K562 (cell line): ENCODE data around the gene MAP1S. TPM values are rescaled to one million over a fixed set of nuclear protein-coding genes. Genes with fewer than 3 reads are reported as not detected.

ENCODE experiments used
- ARID1B ChIP-seq: fragments of 450-650 bp; IDR thresholded peaks from 2 replicates; pipeline ENCODE4 v1.6.1; 2016; ENCODE audit warnings: antibody characterized with exemption, mild to moderate bottlenecking, inconsistent platforms
- ATF1 ChIP-seq, 2 experiments: fragments of 450-650 bp in 1 of 2; IDR thresholded peaks; 2 replicates each; pipeline ENCODE4 v1.6.1; 2016; ENCODE audit warnings: missing compliant biosample characterization in 1 of 2, missing genetic modification characterization in 1 of 2
- BRF1 ChIP-seq: IDR thresholded peaks from 3 replicates; pipeline ENCODE4 v1.6.1; 2011; ENCODE audit warnings: borderline replicate concordance, mild to moderate bottlenecking; ENCODE audit not compliant: insufficient read length; ENCODE audit errors: extremely low read depth
- CCNT2 ChIP-seq: IDR thresholded peaks from 2 replicates; pipeline ENCODE4 v1.6.1; 2011; ENCODE audit warnings: borderline replicate concordance, low read depth, mild to moderate bottlenecking, moderate library complexity, mixed read lengths, low read length; ENCODE audit not compliant: insufficient read length; ENCODE audit errors: extremely low read depth
- DLX4 ChIP-seq: fragments of 250-450 bp; sonication (Bioruptor Pico); IDR thresholded peaks from 2 replicates; pipeline ENCODE4 v1.6.1; 2021; ENCODE audit warnings: mild to moderate bottlenecking
- FIP1L1 ChIP-seq: fragments of 200-400 bp; formaldehyde crosslinking; IDR thresholded peaks from 2 replicates; pipeline ENCODE4 v1.6.1; 2018; ENCODE audit warnings: mild to moderate bottlenecking, low read depth, low read length; ENCODE audit not compliant: poor library complexity, severe bottlenecking
- HMGXB4 ChIP-seq: sonication (generic); formaldehyde crosslinking; IDR thresholded peaks from 2 replicates; pipeline ENCODE4 v1.8.1; 2023; ENCODE audit warnings: mild to moderate bottlenecking, missing genetic modification reagents
- L3MBTL2 ChIP-seq: fragments of 450-650 bp; IDR thresholded peaks from 2 replicates; pipeline ENCODE4 v1.6.1; 2016; ENCODE audit warnings: mild to moderate bottlenecking, moderate library complexity
- LCOR ChIP-seq: sonication (generic); formaldehyde crosslinking; IDR thresholded peaks from 2 replicates; pipeline ENCODE4 v1.8.0; 2022; ENCODE audit warnings: mild to moderate bottlenecking, missing genetic modification reagents
- MAFK ChIP-seq: IDR thresholded peaks from 2 replicates; pipeline ENCODE4 v1.6.1; 2011; ENCODE audit warnings: low read length, improper control_type of control experiment
- NCOA6 ChIP-seq: fragments of 450-650 bp; IDR thresholded peaks from 2 replicates; pipeline ENCODE4 v1.6.1; 2017; ENCODE audit warnings: mild to moderate bottlenecking
- NR3C1 ChIP-seq: sonication (generic); formaldehyde crosslinking; IDR thresholded peaks from 2 replicates; pipeline ENCODE4 v1.8.1; 2022; ENCODE audit warnings: missing genetic modification reagents
- PRMT5 ChIP-seq: sonication (generic); formaldehyde crosslinking; IDR thresholded peaks from 2 replicates; pipeline ENCODE4 v1.5.0; 2020; ENCODE audit warnings: missing genetic modification reagents
- SRF ChIP-seq, 2 experiments: fragments of 250-450, 450-650 bp in 1 of 2; sonication (Bioruptor Pico) in 1 of 2; sonication (generic) in 1 of 2; formaldehyde crosslinking; IDR thresholded peaks; 2 replicates each; pipeline versions ENCODE4 v1.5.0 to v1.5.1; 2020 to 2022; ENCODE audit warnings: mild to moderate bottlenecking in 1 of 2, missing genetic modification reagents in 1 of 2
- ZNF174 ChIP-seq: fragments of 250-450 bp; sonication (Bioruptor Pico); IDR thresholded peaks from 2 replicates; pipeline ENCODE4 v1.4.0; 2020; ENCODE audit warnings: mild to moderate bottlenecking
- ZNF197 ChIP-seq: fragments of 200-800 bp; sonication (Bioruptor generic); IDR thresholded peaks from 2 replicates; pipeline ENCODE4 v1.6.1; 2016; ENCODE audit warnings: low read depth, missing genetic modification characterization, missing compliant biosample characterization
- polyA plus RNA-seq, 8 experiments: library from polyadenylated mRNA; depleted of rRNA in 4 of 8; stranded (reverse) in 5 of 8; unstranded in 3 of 8; fragments of >200 nt; fragmentation: Nextera tagmentation in 2 of 8; fragmentation: Illumina TruSeq in 1 of 8; extraction: Ambion mirVana in 2 of 8; extraction: Trizol in 1 of 8; gene quantifications; 2 replicates each; pipeline versions ENCODE4 v1.2.1 to v1.2.3, GENCODE V29; 2011 to 2014; ENCODE audit warnings: inconsistent platforms in 1 of 8, missing spikeins in 1 of 8
- total RNA-seq, 7 experiments: library from RNA; depleted of rRNA in 6 of 7; stranded (reverse); fragments of >200 nt in 6 of 7; fragmentation: Illumina TruSeq in 2 of 7; extraction: Trizol in 2 of 7; gene quantifications; 2 replicates each; pipeline versions ENCODE4 v1.2.1 to v1.2.3, GENCODE V29; 2011 to 2021; ENCODE audit warnings: low replicate concordance in 1 of 7
- TF ChIP-seq, protein P1 (sequence below), 3 experiments: fragments of 200-800 bp in 1 of 3; sonication (Bioruptor generic) in 1 of 3; sonication (generic) in 1 of 3; formaldehyde crosslinking in 1 of 3; IDR thresholded peaks; 2 replicates each; pipeline versions ENCODE4 v1.6.1 to v1.8.0; 2016 to 2022; ENCODE audit warnings: mild to moderate bottlenecking in 2 of 3, missing compliant biosample characterization in 2 of 3, missing genetic modification characterization in 2 of 3, missing genetic modification reagents in 1 of 3
- TF ChIP-seq, protein P2 (sequence below): fragments of 250-450 bp; sonication (Bioruptor Pico); IDR thresholded peaks from 2 replicates; pipeline ENCODE4 v1.4.0; 2020; ENCODE audit warnings: borderline replicate concordance
- TF ChIP-seq, protein P3 (sequence below), 2 experiments: IDR thresholded peaks; 2 replicates each; pipeline ENCODE4 v1.6.1; 2011; ENCODE audit warnings: borderline replicate concordance in 1 of 2, control low read depth in 1 of 2, low read depth in 1 of 2, low read length in 1 of 2, mild to moderate bottlenecking in 1 of 2, mixed read lengths in 1 of 2, moderate library complexity in 1 of 2; ENCODE audit not compliant: insufficient read depth in 1 of 2, insufficient read length in 1 of 2, poor library complexity in 1 of 2, severe bottlenecking in 1 of 2; ENCODE audit errors: extremely low read depth in 1 of 2

MAP1S gene
- total and polyA plus RNA-seq, 9 of the 15 experiments (the other 6 are each of a cell fraction or from before 2014, with no cell fraction given): 2.0 to 81.0 (median 9.5) TPM

DNA sequence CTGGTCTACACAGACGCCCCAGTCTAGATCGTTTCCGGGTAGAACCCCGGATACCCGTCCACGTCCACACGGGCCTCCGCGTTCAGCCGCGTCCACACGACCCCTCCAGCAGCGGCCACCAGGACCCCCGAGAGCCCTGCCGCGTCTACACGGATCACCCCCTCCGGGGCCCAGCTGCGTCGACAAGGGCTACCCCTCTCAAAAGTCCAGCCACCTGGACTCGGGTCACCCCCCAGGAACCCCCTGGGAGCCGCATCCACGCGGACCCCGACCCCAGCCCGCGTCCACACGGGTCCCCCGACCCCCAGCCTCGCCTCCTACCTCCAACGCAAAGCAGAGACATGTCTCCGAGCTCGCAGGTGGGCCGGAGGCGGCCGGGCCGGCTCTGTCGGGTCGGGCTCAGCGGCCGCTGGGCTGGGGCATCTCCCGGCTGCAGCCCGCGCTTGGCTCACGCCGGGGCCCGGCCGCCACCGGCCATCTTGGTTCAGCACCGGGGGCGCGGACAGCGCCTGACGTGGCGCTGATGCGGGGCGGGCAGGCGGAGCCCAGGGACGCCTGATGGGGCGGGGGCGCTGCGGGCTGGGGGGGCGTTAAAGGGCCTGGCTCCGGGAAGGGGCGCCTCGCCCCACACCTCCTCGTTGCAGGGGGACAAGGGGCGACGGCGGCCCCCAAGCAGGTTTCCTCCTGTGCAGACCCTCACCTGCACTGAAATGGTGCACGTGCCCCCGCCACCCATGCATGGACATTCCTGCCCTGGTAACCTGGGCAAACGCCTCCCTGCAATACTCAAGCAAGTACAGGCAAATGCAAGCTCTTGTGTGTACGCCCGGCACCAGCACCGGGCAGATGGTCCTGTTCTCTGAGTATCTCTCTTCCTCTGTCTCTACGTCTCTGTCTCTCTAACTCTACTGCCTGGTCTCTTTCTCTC, 31.2 kb upstream of the MAP1S start, which contains the start of gene UNC13A (continued):
- 0 out of 2 replicates have a peak, but pooled peaks have one; percentile 32 for TF ChIP-seq LCOR
- no peak for TF ChIP-seq HMGXB4
- peak; percentile 40; the same call in 1 of the 2 replicates for TF ChIP-seq NCOA6
- TF ChIP-seq ZNF174: no peak
- peak; percentile 93 for TF ChIP-seq PRMT5 (CRISPR knock-in tag)
- TF ChIP-seq NR3C1: peak; percentile 90; the same call in 1 of the 2 replicates
- no peak for TF ChIP-seq MAFK
- TF ChIP-seq L3MBTL2: no peak
- TF ChIP-seq, protein P1, sequence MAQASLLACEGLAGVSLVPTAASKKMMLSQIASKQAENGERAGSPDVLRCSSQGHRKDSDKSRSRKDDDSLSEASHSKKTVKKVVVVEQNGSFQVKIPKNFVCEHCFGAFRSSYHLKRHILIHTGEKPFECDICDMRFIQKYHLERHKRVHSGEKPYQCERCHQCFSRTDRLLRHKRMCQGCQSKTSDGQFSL (CRISPR knock-in tag; IDR thresholded peaks at IDR 0.05): peak; percentile 91
- TF ChIP-seq, protein P1 (tag; IDR thresholded peaks at IDR 0.05): peak in 1 of 2 experiments; percentile 96; a peak in 2 of 4 replicates
- no peak for TF ChIP-seq ARID1B
- TF ChIP-seq SRF (CRISPR knock-in tag; IDR thresholded peaks at IDR 0.05): peak in 1 of 2 experiments; percentile 64; a peak in 1 of 4 replicates
- TF ChIP-seq ATF1 (CRISPR knock-in tag; IDR thresholded peaks at IDR 0.05): peak; percentile 74
- peak; percentile 57 for TF ChIP-seq ATF1 (tag; IDR thresholded peaks at IDR 0.05)
- TF ChIP-seq FIP1L1: peak; percentile 59
- 0 out of 2 replicates have a peak, but pooled peaks have one; percentile 40 for TF ChIP-seq ZNF197 (CRISPR knock-in tag)
- no peak for TF ChIP-seq BRF1
- TF ChIP-seq DLX4 (CRISPR knock-in tag): no peak
- TF ChIP-seq CCNT2: peak; percentile 15
- TF ChIP-seq, protein P2, sequence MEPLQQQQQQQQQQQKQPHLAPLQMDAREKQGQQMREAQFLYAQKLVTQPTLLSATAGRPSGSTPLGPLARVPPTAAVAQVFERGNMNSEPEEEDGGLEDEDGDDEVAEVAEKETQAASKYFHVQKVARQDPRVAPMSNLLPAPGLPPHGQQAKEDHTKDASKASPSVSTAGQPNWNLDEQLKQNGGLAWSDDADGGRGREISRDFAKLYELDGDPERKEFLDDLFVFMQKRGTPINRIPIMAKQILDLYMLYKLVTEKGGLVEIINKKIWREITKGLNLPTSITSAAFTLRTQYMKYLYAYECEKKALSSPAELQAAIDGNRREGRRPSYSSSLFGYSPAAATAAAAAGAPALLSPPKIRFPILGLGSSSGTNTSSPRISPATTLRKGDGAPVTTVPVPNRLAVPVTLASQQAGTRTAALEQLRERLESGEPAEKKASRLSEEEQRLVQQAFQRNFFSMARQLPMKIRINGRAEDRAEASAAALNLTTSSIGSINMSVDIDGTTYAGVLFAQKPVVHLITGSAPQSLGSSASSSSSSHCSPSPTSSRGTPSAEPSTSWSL (CRISPR knock-in tag): no peak
- TF ChIP-seq, protein P3, sequence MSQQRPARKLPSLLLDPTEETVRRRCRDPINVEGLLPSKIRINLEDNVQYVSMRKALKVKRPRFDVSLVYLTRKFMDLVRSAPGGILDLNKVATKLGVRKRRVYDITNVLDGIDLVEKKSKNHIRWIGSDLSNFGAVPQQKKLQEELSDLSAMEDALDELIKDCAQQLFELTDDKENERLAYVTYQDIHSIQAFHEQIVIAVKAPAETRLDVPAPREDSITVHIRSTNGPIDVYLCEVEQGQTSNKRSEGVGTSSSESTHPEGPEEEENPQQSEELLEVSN (IDR thresholded peaks at IDR 0.05; ENCODE audit: borderline replicate concordance in 1 of 2, extremely low read depth in 1 of 2, insufficient read depth in 1 of 2, insufficient read length in 1 of 2, low read depth in 1 of 2, low read length in 1 of 2, poor library complexity in 1 of 2, severe bottlenecking in 1 of 2): peak in 1 of 2 experiments; percentile 43
